K562 (cell line): Measurements from ENCODE around the gene UBAC2. TPM values are rescaled to one million over a fixed set of nuclear protein-coding genes. Genes with fewer than 3 reads are reported as not detected.

ENCODE experiments used
- ATAC-seq: fragments of 200-7000 bp; cut with Tn5 transposase; 3 replicates; pipeline ENCODE4 v1.9.1; 2020; ENCODE audit warnings: moderate library complexity
- BruUV-seq: library from RNA; stranded (reverse); fragments of 400-500 nt; replicated peaks from 2 replicates; lab custom pipeline; 2021; lab: Mats Ljungman, UMichigan
- CTCF ChIA-PET: fragments of 300-600 bp; formaldehyde crosslinking; extraction: SDS; loops from one replicate; lab custom pipeline; 2021; ENCODE audit warnings: low intra/inter-chr PET ratio; lab: Yijun Ruan, JAX
- POLR2A ChIA-PET: fragments of 300-600, 350-650 bp; sonication (Branson Sonifier 250); formaldehyde crosslinking; extraction: SDS; loops from one replicate; lab custom pipeline; 2021; ENCODE audit warnings: antibody characterized with exemption, inconsistent platforms; lab: Yijun Ruan, JAX
- DNase-seq, 4 experiments: peaks; one replicate each; pipeline versions ENCODE4 v3.0.0 to v3.0.0-alpha.2; 2011 to 2018; ENCODE audit warnings: low spot score in 3 of 4, mixed read lengths in 3 of 4; ENCODE audit errors: extremely low read depth in 1 of 4
- FAIRE-seq: peaks from 2 replicates; lab custom pipeline; 2011; peaks lifted over from hg19 to GRCh38; lab: Jason Lieb, UNC
- H2AFZ ChIP-seq: 2 replicates; pipeline ENCODE4 v1.6.0; 2011; ENCODE audit warnings: low read depth, low read length, control low read depth, inconsistent platforms
- H3K27ac ChIP-seq: fragments of 200-600 bp; 3 replicates; pipeline ENCODE4 v1.8.0; 2011; ENCODE audit warnings: low read depth, mild to moderate bottlenecking, control low read depth, inconsistent platforms, low read length, moderate library complexity, mixed read lengths; ENCODE audit errors: extremely low read depth
- H3K27me3 ChIP-seq, 2 experiments: fragments of 300-600 bp in 1 of 2; 2 replicates in 1 of 2; 3 replicates in 1 of 2; pipeline versions ENCODE4 v1.6.0 to v1.8.0; 2011; ENCODE audit warnings: inconsistent platforms in 2 of 2, low read length in 2 of 2, mild to moderate bottlenecking in 1 of 2, mixed read lengths in 1 of 2, moderate library complexity in 1 of 2; ENCODE audit not compliant: control insufficient read depth in 2 of 2, insufficient read depth in 2 of 2
- H3K36me3 ChIP-seq: fragments of 300-600 bp; 3 replicates; pipeline ENCODE4 v1.8.0; 2011; ENCODE audit warnings: mild to moderate bottlenecking, low read length, inconsistent platforms; ENCODE audit not compliant: control insufficient read depth, insufficient read depth
- H3K4me1 ChIP-seq, 2 experiments: fragments of 200-600 bp in 1 of 2; replicated peaks in 1 of 2; 2 replicates in 1 of 2; 3 replicates in 1 of 2; pipeline versions ENCODE4 v1.5.1 to v1.8.0; 2011; ENCODE audit warnings: inconsistent platforms in 2 of 2, low read length in 2 of 2, mild to moderate bottlenecking in 1 of 2, mixed read lengths in 1 of 2, moderate library complexity in 1 of 2; ENCODE audit not compliant: control insufficient read depth in 2 of 2, insufficient read depth in 2 of 2
- H3K4me2 ChIP-seq: 2 replicates; pipeline ENCODE4 v1.6.1; 2011; ENCODE audit warnings: low read length, control low read depth, inconsistent platforms, mixed read lengths; ENCODE audit not compliant: insufficient read depth
- H3K4me3 ChIP-seq: fragments of 200-600 bp; sonication (generic), shearing (Covaris generic); 2 replicates; pipeline ENCODE4 v1.5.1; 2016; ENCODE audit warnings: control low read depth, inconsistent platforms
- H3K79me2 ChIP-seq: fragments of 200-600 bp; 3 replicates; pipeline ENCODE4 v1.8.0; 2011; ENCODE audit warnings: low read length, inconsistent platforms; ENCODE audit not compliant: control insufficient read depth, insufficient read depth
- H3K9ac ChIP-seq, 2 experiments: 2 replicates each; pipeline versions ENCODE4 v1.6.0 to v1.6.1; 2011; ENCODE audit warnings: low read depth in 2 of 2, low read length in 2 of 2, control low read depth in 1 of 2, inconsistent platforms in 1 of 2, mild to moderate bottlenecking in 1 of 2, mixed read lengths in 1 of 2; ENCODE audit not compliant: insufficient read depth in 1 of 2
- H3K9me1 ChIP-seq: one replicate; pipeline ENCODE4 v1.6.0; 2011; ENCODE audit warnings: inconsistent platforms, mild to moderate bottlenecking, low read length, moderate library complexity; ENCODE audit not compliant: control insufficient read depth, insufficient read depth
- H3K9me3 ChIP-seq: replicated peaks from 2 replicates; pipeline ENCODE4 v1.5.1; 2011; ENCODE audit warnings: low read depth, low read length, inconsistent platforms; ENCODE audit not compliant: control insufficient read depth, insufficient read depth
- H4K20me1 ChIP-seq: replicated peaks from 2 replicates; pipeline ENCODE4 v1.6.1; 2011; ENCODE audit warnings: low read length, inconsistent platforms, mixed read lengths; ENCODE audit not compliant: control insufficient read depth, insufficient read depth
- ADNP ChIP-seq: fragments of 200-800 bp; sonication (Bioruptor generic); IDR thresholded peaks from 2 replicates; pipeline ENCODE4 v1.6.1; 2016; ENCODE audit warnings: missing genetic modification characterization, missing compliant biosample characterization
- EWSR1 ChIP-seq: fragments of 450-650 bp; IDR thresholded peaks from 2 replicates; pipeline ENCODE4 v1.6.1; 2018; ENCODE audit warnings: borderline replicate concordance, mild to moderate bottlenecking, low read depth, moderate library complexity; ENCODE audit not compliant: partially characterized antibody
- TFAM ChIP-seq: fragments of 250-450 bp; sonication (Bioruptor Pico); conservative IDR thresholded peaks from 2 replicates; pipeline ENCODE4 v1.5.0; 2021; ENCODE audit warnings: mild to moderate bottlenecking, moderate library complexity
- ZNF24 ChIP-seq: fragments of 450-650 bp; IDR thresholded peaks from 2 replicates; pipeline ENCODE4 v1.6.1; 2016
- ZNF764 ChIP-seq: fragments of 250-450 bp; sonication (Bioruptor Pico); IDR thresholded peaks from 2 replicates; pipeline ENCODE4 v1.4.0; 2020; ENCODE audit warnings: low read depth, mild to moderate bottlenecking, moderate library complexity
- WGBS: fragments of 100-300 bp; shearing (Covaris generic); methylation state at CpG from one replicate; pipeline ENCODE4 v1.1.6; 2016; ENCODE audit warnings: low coverage, mixed read lengths; ENCODE audit not compliant: insufficient coverage; ENCODE audit errors: missing lambda C conversion rate; 5-methylcytosine and 5-hydroxymethylcytosine counted together
- in situ Hi-C: fragments of 300-500 bp; cut with MboI; formaldehyde crosslinking; loops from 4 replicates; pipeline ENCODE4 v1.15.0; 2018; ENCODE audit warnings: inconsistent platforms, mixed read lengths
- intact Hi-C: fragments of 100-400 bp; cut with micrococcal nuclease; formaldehyde crosslinking; loops from 2 replicates; pipeline ENCODE4 v1.14.2; 2022
- polyA plus RNA-seq, 8 experiments: library from polyadenylated mRNA; depleted of rRNA in 4 of 8; stranded (reverse) in 5 of 8; unstranded in 3 of 8; fragments of >200 nt; fragmentation: Nextera tagmentation in 2 of 8; fragmentation: Illumina TruSeq in 1 of 8; extraction: Ambion mirVana in 2 of 8; extraction: Trizol in 1 of 8; gene quantifications; 2 replicates each; pipeline versions ENCODE4 v1.2.1 to v1.2.3, GENCODE V29; 2011 to 2014; ENCODE audit warnings: inconsistent platforms in 1 of 8, missing spikeins in 1 of 8
- total RNA-seq, 7 experiments: library from RNA; depleted of rRNA in 6 of 7; stranded (reverse); fragments of >200 nt in 6 of 7; fragmentation: Illumina TruSeq in 2 of 7; extraction: Trizol in 2 of 7; gene quantifications; 2 replicates each; pipeline versions ENCODE4 v1.2.1 to v1.2.3, GENCODE V29; 2011 to 2021; ENCODE audit warnings: low replicate concordance in 1 of 7
- TF ChIP-seq, protein P1 (sequence below), 2 experiments: fragments of 450-650 bp; formaldehyde crosslinking in 1 of 2; IDR thresholded peaks; 2 replicates each; pipeline versions ENCODE4 v1.4.0 to v1.6.1; 2014 to 2020; ENCODE audit warnings: mild to moderate bottlenecking in 2 of 2, borderline replicate concordance in 1 of 2, low read depth in 1 of 2

The UBAC2 gene
- total and polyA plus RNA-seq, 9 of the 15 experiments (the other 6 are each of a cell fraction or from before 2014, with no cell fraction given) = 6.0 to 84.1 (median 32.3) TPM

DNA sequence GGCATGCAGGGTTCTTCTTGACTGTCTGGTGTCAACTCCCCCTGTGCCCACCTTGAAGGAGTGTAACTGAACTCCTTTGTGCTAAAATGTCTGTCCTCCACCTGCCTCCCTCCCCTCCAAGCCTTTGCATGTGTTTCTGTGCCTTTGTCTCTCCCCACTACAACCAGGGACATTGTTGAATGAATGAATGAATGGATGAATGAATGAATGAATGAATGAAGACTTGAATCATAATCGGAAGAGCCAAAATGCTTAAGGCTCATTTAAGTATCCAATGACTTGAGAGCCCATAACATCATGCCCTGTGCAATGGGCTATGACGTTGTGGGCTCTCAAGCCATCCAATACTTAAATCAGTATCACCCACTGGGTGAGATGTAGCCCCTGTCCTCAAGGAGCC, 115.6 kb downstream of the UBAC2 start:
- Histone ChIP-seq H3K27ac (peak overlapping the region; percentile 66; the same call in 1 of the 3 replicates), H3K4me1 (peaks cover 10 to 20% of the 10 kb centered on the region in 2 experiments), H4K20me1 (no peaks in the 10 kb centered on the region), H3K79me2 (peaks cover 4% of the 10 kb centered on the region; the same call in 2 of the 3 replicates)
- in situ Hi-C loops = no loop called here
- no peak for TF ChIP-seq ADNP
- TF ChIP-seq TFAM (CRISPR knock-in tag) = no peak
- TF ChIP-seq ZNF764 (CRISPR knock-in tag) = no peak
- no peak for TF ChIP-seq EWSR1
- TF ChIP-seq, protein P1, sequence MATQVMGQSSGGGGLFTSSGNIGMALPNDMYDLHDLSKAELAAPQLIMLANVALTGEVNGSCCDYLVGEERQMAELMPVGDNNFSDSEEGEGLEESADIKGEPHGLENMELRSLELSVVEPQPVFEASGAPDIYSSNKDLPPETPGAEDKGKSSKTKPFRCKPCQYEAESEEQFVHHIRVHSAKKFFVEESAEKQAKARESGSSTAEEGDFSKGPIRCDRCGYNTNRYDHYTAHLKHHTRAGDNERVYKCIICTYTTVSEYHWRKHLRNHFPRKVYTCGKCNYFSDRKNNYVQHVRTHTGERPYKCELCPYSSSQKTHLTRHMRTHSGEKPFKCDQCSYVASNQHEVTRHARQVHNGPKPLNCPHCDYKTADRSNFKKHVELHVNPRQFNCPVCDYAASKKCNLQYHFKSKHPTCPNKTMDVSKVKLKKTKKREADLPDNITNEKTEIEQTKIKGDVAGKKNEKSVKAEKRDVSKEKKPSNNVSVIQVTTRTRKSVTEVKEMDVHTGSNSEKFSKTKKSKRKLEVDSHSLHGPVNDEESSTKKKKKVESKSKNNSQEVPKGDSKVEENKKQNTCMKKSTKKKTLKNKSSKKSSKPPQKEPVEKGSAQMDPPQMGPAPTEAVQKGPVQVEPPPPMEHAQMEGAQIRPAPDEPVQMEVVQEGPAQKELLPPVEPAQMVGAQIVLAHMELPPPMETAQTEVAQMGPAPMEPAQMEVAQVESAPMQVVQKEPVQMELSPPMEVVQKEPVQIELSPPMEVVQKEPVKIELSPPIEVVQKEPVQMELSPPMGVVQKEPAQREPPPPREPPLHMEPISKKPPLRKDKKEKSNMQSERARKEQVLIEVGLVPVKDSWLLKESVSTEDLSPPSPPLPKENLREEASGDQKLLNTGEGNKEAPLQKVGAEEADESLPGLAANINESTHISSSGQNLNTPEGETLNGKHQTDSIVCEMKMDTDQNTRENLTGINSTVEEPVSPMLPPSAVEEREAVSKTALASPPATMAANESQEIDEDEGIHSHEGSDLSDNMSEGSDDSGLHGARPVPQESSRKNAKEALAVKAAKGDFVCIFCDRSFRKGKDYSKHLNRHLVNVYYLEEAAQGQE (IDR thresholded peaks at IDR 0.05; ENCODE audit: borderline replicate concordance) = no peak
- TF ChIP-seq, protein P1 (CRISPR knock-in tag; IDR thresholded peaks at IDR 0.05; ENCODE audit: low read depth) = no peak
- TF ChIP-seq ZNF24 = peak; percentile 94
- TF ChIP-seq, all 486 proteins: peak for 1
- no peaks in the 10 kb centered on the region for H3K9me1 ChIP-seq
- intact Hi-C loops = no loop called here
- H3K36me3 ChIP-seq = peaks cover 17% of the 10 kb centered on the region
- FAIRE-seq (no peak), DNase-seq (no peak), ATAC-seq (no peak)
- ChIA-PET CTCF (no interaction called here), POLR2A (interaction anchor here (1.1 kb wide), 1 partner anchor 9 kb away, joined by 3 read pairs; no protein-coding TSS in a partner anchor)
- 89% methylated on average over 2 of the region's 2 CpGs for WGBS
- no TSS peak for BruUV-seq
- H2AFZ ChIP-seq = no peak overlapping the region
- H3K27me3 ChIP-seq = no peaks in the 10 kb centered on the region
- H3K4me3 ChIP-seq = no peak overlapping the region
- no peak overlapping the region for H3K4me2 ChIP-seq
- no peak overlapping the region for H3K9ac ChIP-seq
- no peaks in the 10 kb centered on the region for H3K9me3 ChIP-seq
